SK-N-SH treated with all-trans-retinoic acid at 6 μM for 48 hours (cell line): Measurements from ENCODE around the gene ERCC4.

ENCODE experiments used
- CREB5 ChIP-seq: fragments of 250-450 bp; sonication (Bioruptor Pico); IDR thresholded peaks from 2 replicates; pipeline ENCODE4 v1.5.1; 2020; ENCODE audit warnings: low read depth, mild to moderate bottlenecking, moderate library complexity
- CSRNP3 ChIP-seq: fragments of 250-450 bp; sonication (Bioruptor Pico); IDR thresholded peaks from 2 replicates; pipeline ENCODE4 v1.5.1; 2021; ENCODE audit warnings: mild to moderate bottlenecking, moderate library complexity
- GLIS3 ChIP-seq: fragments of 250-450 bp; sonication (Bioruptor Pico); IDR thresholded peaks from 2 replicates; pipeline ENCODE4 v1.5.0; 2020; ENCODE audit warnings: mild to moderate bottlenecking, moderate library complexity
- TF ChIP-seq, protein P1 (sequence below): fragments of 250-450 bp; sonication (Bioruptor Pico); IDR thresholded peaks from 2 replicates; pipeline ENCODE4 v1.8.0; 2020; ENCODE audit warnings: mild to moderate bottlenecking, moderate library complexity, borderline replicate concordance

DNA sequence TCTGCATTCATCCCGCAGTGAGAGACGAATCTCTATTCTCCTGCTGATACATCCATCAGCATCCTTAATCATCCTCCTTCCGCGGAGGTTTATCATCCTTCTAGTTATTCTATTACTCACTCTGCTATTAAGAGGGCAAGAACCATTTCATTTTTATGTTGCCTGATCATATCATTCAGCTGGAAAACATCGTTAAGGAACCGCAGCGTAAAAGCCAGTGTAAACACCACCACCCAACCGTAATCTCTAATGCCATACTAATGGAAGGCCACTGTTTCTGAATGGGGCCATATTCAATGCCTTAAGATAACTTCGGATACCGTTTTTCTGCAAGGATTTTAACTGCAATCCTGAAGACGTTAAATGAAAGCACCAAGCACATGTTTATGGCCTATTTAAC, 36.7 kb upstream of the ERCC4 start:
- TF ChIP-seq, protein P1, sequence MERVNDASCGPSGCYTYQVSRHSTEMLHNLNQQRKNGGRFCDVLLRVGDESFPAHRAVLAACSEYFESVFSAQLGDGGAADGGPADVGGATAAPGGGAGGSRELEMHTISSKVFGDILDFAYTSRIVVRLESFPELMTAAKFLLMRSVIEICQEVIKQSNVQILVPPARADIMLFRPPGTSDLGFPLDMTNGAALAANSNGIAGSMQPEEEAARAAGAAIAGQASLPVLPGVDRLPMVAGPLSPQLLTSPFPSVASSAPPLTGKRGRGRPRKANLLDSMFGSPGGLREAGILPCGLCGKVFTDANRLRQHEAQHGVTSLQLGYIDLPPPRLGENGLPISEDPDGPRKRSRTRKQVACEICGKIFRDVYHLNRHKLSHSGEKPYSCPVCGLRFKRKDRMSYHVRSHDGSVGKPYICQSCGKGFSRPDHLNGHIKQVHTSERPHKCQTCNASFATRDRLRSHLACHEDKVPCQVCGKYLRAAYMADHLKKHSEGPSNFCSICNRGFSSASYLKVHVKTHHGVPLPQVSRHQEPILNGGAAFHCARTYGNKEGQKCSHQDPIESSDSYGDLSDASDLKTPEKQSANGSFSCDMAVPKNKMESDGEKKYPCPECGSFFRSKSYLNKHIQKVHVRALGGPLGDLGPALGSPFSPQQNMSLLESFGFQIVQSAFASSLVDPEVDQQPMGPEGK (CRISPR knock-in tag), result no peak
- TF ChIP-seq GLIS3 (CRISPR knock-in tag) (no peak), CSRNP3 (CRISPR knock-in tag) (no peak), CREB5 (no peak)
